Fibroblast of the aortic adventitia (primary cell): ENCODE measurements around the gene FHIT. TPM values are rescaled to one million over a fixed set of nuclear protein-coding genes. Genes with fewer than 3 reads are reported as not detected.

ENCODE experiments used
- DNase-seq: peaks from one replicate; pipeline ENCODE4 v3.0.0-alpha.2; 2010; ENCODE audit warnings: low read depth
- H3K4me3 ChIP-seq: 2 replicates; pipeline ENCODE4 v1.5.1; 2011; ENCODE audit warnings: low read depth, mild to moderate bottlenecking, control low read depth, low read length, moderate library complexity
- CTCF ChIP-seq: IDR thresholded peaks from 2 replicates; pipeline ENCODE4 v1.5.1; 2011; ENCODE audit warnings: mild to moderate bottlenecking, low read length, control low read depth, inconsistent platforms; ENCODE audit not compliant: insufficient read depth
- total RNA-seq: library from RNA; depleted of rRNA; stranded (reverse); fragments of >200 nt; gene quantifications from 2 replicates; pipeline ENCODE4 v1.2.3, GENCODE V29; 2012; ENCODE audit warnings: low replicate concordance

The FHIT gene
- total RNA-seq, 1 donor: 1.5 TPM

DNA sequence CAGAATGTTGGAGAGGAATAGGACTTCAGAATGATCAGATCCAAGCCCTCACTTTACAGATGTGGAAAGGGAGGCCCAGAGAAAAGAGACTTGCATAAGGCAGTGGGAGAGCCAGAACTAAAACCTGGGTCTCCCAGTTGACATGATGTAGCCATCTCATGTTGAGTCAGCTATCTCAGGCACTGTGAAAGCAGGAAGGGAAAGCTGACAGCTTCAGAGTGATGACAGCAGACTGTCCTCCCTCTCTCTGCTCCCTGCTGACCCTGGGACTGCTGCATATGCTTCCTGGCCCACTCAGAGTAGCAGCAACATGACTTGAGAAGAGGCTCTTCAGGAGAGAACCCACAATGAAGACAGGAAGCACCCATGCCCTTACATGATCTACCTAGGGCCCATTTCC lies 14.7 kb downstream of the FHIT start:
- TF ChIP-seq CTCF: no peak
- no peak for DNase-seq

DNA sequence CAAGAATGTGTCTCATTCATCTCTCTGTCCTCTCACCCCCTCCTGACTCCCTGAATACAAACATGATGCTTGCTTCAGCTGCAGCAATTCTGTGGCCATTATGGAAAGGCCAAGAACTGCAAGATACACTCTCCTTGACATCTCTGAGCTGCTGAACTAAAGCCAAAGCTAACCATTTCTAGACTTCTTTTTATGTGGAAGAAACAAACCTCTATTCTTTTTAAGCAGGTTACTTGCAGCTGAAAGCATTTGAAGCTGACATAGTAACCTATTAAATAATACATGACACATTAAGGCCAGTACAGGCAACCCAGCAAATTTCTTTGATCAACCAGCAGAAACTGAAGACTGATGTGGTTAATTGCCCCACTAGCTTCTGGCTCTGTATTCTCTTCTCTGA lies 17.5 kb downstream of the FHIT start:
- DNase-seq: no peak
- TF ChIP-seq CTCF: no peak
- H3K4me3 ChIP-seq: no peak overlapping the region

More for the DNA sequence above, 14.7 kb downstream of the FHIT start:
- H3K4me3 ChIP-seq: no peak overlapping the region

DNA sequence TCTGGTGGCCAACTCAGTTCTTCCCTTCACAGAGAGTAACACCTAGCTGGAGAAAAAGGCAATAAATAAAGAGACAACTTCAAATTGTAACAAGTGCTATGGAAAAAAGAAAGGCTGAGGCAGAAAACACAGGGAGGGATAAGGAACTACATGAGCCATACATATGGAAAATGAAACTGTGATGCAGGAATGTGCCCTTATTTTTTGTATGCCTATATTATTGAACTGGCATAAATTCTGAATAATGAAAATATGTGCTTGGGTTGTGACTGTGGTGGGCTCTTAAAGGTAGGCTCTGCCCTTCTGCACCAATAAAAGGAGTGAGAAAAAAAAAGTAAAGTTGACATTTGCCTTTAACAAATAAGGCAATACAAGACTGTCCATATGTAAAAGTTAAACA lies 19.6 kb downstream of the FHIT start:
- no peak for DNase-seq

DNA sequence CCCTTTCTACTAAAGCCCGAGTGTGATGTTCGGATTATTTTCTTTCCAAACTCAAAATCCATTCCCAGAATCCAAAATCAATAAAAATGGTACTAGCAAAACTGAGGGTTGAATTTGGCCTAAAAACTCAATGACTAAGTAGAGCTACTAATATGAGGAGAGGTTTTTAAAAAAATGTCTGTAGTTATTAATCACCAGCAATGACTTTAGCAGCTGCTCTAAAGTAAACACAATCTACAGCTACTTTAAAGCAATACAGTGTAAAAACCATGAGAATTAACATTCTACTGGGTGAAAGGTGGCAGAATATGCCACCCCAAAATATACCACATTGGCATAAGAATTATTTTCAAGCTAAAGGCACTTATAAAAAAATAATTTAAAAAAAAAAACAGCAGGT lies 23.5 kb downstream of the FHIT start:
- H3K4me3 ChIP-seq: no peak overlapping the region
- no peak for TF ChIP-seq CTCF
- DNase-seq: no peak

More for the DNA sequence above, 19.6 kb downstream of the FHIT start:
- TF ChIP-seq CTCF: no peak
- H3K4me3 ChIP-seq: no peak overlapping the region

GRCh38 chr3:61226166-61226686 lies 25.0 kb downstream of the FHIT start:
- no peak for TF ChIP-seq CTCF
- H3K4me3 ChIP-seq: no peak overlapping the region
- DNase-seq: no peak

GRCh38 chr3:61224823-61225222 lies 26.4 kb downstream of the FHIT start:
- no peak for TF ChIP-seq CTCF
- no peak for DNase-seq
- H3K4me3 ChIP-seq: no peak overlapping the region

DNA sequence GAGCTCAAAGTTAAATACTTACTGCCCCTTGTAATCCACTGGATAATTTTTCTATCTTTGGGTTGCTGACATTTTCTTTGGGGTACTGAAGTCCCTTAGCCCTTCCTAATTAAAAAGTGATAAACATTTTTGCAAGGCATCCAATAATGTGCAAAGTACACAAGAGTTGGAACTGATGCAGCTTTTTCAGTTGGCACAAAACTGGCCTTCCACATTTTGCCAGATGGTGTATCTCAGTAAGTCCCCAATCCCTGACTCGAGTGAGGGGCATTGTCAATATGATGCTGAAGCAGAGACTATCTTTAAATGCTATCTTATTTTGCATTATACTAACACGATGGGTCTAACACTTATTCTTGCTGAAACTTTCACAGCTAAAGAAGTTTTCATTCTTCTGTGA lies 27.8 kb downstream of the FHIT start:
- no peak for DNase-seq
- TF ChIP-seq CTCF: no peak

More for the DNA sequence above, 27.8 kb downstream of the FHIT start:
- no peak overlapping the region for H3K4me3 ChIP-seq
